MM.1S (cell line): Measurements from ENCODE around the gene PTGR1.

Source experiments
- CTCF ChIP-seq: fragments of 300-600 bp; sonication (generic); IDR thresholded peaks from 2 replicates; pipeline ENCODE4 v1.5.1; 2016; ENCODE audit warnings: antibody characterized with exemption, low read length, mixed read lengths
- EZH2 ChIP-seq: fragments of 300-600 bp; sonication (generic); optimal IDR thresholded peaks from 2 replicates; pipeline ENCODE3; 2017; ENCODE audit warnings: low read depth, mild to moderate bottlenecking, antibody characterized with exemption, low read length, mixed read lengths

GRCh38 chr9:111630964-111631213, 31.4 kb upstream of the PTGR1 start:
- TF ChIP-seq CTCF (no peak), EZH2 (no peak)
